ENCODE measurements around the gene GDF7.

Gene GDF7

GRCh38 chr2:20674309-20674965 lies 7.5 kb downstream of the GDF7 start:
- no peak for DNase-seq (ENCODE audit: low read depth in 2 of 2)

DNA sequence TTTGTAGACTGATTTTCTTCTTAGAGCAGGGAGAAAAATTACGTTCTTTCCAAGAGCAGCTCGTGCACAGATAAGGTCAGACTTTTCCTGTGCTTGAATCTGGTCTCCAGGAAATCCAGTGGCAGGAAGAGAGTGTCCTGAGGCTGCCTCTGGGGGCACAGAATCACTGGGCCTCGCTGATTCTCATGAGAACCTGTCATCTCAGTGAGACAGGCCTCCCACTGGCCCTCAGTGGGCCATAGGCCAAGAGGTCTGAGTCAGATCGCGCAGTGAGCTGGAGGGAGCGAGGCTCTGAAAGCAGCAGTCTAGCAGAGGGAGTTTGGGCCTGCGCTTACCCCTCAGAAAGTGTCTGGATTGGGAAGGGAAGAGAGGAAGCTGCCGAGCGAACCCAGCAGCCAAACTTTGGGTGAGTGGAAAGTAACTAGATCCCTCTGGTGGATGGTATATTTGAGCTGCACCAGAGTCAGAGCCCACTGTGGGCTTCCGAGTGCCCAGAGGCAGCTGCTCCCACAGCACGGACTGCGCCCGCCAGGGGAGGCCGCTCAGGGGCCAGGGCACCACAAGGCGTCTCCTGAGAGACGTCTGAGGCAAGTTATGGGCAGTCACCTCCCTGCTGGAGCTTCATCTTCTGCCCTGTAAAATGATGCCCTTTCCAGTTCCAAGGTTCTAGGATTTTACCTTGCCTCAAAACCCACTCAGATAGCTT lies 8.2 kb downstream of the GDF7 start:
- no peak for DNase-seq (ENCODE audit: low read depth in 2 of 2)

- DNase-seq (ENCODE audit: low read depth in 2 of 2): no peak
These were observed 8.9 kb downstream of the GDF7 start for GRCh38 chr2:20675701-20676352.

DNA sequence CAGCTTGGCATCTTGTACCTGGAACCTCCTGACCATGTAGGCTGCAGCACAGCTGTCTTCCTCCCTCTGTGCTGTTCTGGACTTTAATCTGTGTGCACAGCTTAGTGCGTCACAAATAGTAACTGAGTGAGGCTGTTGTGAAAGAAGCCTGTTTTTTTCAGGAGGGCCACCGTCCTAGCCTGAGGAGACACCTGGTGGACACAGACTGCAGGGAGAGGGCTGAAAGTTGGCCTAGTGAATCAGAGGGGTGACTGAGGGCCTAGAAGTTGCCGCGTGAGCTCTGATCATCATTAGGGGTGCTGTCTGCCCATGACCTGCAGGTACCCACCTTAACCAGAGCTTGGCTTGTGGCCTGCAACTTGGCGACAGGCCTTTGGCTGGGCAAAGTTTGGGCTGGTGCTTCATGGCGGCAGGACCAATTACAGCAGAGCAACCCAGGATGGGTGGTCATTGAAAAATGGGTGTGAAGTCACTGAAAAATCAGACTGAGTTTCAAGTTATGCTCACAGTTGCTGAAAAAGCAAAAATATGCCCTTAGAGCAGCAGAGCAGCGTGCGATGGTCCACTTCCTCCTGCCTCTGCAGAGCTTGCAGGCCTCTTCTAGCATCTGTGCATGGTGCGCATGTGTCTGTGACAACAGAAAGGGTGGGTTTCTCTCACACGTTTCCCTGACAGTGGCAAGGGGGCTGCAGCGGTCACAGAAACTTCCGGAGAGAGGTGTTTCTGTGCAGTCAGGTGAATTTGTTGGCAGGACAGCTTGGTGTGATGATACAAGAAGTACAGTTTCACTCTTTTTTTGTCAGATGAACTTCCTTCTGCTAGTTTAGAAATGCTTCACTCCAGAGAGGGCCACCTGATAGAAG lies 9.6 kb downstream of the GDF7 start:
- DNase-seq (ENCODE audit: low read depth in 2 of 2): no peak

DNA sequence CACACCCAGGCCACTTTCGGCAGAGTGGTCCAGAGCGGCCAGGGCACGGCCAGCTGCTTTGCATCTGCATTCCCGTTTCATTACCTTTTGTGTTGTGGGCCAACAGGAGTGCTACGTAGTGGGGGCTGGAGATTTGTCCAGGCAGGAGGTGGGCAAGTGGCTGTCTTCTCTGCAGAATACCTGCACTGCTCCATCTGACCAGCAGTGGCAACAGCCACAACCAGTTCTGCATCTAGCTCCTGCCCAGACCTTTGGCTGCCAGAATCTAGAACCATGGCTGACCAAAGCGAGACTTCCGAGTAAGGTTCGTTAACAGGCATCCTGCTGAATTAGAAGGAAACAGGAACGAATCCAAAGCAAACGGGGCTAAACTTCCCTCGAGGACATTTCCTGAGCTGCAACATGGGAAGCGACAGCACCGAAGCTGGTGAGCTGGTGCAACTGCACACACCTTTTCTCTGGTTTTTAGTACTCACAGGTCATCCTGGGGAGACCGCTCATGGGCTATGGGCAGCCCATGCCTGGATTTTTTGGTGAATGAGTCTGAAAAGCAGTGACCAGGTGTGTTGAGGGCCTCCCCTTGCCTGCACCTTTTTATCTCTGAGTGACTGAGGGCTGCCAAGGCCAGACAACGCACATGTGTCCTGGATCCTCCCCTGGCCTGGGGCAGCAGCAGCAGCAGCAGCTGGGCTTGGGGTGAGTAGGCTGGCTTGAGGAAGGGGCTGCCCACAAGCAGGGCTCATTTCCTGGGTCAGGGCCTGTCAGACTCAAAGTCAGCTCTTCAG lies 10.5 kb downstream of the GDF7 start:
- DNase-seq (ENCODE audit: low read depth in 2 of 2): no peak

DNA sequence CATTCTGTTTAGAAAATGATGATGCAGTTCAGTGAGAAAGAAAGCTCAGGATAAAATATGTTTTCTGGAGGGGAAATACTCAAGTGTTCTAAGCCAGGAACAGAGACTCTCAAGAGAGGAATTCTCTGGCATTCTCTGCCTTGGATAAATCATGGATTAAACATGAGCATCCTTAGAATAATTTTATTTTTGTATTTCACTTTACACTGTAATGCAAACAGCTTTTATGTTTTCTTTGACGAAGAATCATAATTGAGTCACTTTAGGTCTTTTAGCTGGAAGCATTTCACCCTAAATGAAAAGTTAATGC lies 11.1 kb downstream of the GDF7 start:
- DNase-seq (ENCODE audit: low read depth in 2 of 2): no peak

- DNase-seq (ENCODE audit: low read depth in 2 of 2): no peak
These were observed 11.8 kb downstream of the GDF7 start for GRCh38 chr2:20678780-20679179.

GRCh38 chr2:20680744-20681375 lies 13.9 kb downstream of the GDF7 start:
- no peak for DNase-seq (ENCODE audit: low read depth in 2 of 2)

GRCh38 chr2:20682167-20682920 lies 15.4 kb downstream of the GDF7 start:
- DNase-seq (ENCODE audit: low read depth in 2 of 2): no peak

DNA sequence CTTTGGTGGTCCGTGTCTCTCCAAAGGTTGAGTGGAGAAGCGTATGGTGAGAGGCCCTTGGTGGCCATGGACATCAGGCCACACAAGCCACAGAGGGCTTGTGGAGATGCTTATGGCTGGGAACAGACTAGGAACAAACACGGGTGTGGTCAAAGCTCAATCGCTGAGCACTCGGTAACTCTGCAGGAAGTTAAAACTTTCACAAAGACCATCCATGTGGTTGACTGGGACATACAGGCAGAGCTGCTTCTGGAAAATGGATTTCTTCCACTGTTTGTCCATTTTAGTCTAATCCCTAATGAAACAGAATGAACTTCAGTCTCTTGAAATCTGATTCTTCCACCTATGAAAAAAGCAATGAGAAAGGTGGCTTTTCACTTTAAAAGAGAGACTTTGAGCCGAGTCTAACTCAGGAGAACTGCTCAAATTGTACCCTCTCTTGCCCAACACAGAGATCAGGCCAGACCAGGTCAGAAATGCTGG lies 17.7 kb downstream of the GDF7 start:
- DNase-seq (ENCODE audit: low read depth in 2 of 2): no peak

- DNase-seq (ENCODE audit: low read depth in 2 of 2): no peak
These were observed 20.4 kb downstream of the GDF7 start for GRCh38 chr2:20687260-20687832.

DNA sequence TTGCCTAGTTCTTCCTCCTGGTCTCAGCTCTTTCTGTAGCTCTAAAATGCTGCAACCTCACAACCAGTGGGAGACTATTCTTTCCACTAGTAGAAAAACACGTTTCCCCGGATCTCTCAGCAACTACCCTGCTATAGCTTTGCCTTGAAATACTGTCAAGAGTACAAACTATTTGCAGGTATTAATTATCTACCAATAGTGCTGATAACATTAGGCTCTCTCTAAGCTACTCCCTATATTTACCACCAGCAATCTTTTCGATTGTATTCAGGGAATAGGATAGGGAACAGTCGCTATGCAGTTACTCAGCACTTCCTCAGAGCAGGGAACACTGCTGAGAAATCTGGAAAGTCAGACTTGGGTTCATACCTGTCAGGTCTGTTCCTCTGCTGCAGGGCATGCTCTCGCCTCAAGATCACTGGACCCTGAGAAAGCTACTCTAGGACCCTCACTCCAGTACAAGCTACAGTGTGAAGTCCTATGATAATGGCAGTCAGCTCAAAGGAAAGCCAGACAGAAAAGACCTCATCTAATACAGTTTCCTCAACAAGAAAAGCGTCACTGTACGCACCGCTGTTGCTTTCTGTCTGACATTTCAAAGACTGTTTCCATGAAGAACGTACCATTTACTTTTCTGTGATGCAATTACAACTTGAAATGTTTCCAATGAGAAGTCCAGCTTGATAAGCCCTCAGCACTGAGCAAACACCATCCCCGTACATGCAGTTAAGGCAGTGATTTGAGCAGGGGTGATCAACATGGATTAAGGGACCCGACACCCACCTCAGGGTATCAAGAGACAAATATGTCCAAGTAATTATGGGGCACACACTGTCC lies 22.7 kb downstream of the GDF7 start:
- DNase-seq (ENCODE audit: low read depth in 2 of 2): no peak

DNA sequence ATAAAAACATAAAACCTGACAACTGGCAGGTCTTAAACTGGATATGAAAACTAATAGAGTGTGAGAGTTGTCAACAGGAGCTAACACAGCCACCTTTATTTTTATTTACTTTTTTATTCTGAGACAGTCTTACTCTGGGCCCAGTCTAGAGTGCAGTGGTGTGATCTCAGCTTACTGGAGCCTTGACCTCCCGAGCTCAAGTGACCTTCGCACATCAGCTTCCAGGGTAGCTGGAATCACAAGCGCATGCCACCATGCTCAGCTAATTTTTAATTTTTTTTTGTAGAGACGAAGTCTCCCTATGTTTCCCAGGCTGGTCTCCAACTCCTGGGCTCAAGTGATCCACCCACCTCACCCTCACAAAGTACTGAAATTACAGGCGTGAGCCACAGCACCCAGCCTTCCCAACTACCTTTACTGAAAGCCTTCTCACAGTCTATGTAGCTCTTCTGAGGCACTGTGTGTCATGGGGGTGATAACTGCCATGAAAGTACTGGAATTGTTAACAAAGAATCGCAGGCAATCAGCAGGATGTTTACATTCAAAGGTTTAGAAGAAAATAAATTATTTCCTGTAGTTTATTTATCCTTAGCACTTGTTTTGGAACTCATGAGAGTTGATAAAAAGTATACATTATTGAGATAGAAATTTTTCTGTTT lies 24.3 kb downstream of the GDF7 start:
- DNase-seq (ENCODE audit: low read depth in 2 of 2): no peak

DNA sequence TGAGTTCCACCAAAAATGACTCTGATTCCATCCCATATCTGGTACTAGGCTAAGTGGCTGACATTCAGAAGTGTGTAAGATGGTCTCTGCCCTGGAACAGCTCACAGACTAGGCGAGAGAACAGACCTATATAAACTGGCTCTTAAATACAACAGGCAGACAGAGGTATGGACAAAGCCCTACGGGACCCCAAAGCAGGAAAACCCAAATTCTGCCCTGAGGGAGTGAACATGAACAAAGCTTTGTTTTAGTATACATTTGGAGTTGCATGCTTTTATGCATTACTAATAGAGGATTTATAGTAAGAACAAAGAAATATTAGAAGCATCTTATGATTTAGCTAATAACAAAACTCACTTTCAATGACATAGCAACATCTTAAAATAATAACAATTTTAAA lies 25.1 kb downstream of the GDF7 start:
- DNase-seq (ENCODE audit: low read depth in 2 of 2): no peak

DNA sequence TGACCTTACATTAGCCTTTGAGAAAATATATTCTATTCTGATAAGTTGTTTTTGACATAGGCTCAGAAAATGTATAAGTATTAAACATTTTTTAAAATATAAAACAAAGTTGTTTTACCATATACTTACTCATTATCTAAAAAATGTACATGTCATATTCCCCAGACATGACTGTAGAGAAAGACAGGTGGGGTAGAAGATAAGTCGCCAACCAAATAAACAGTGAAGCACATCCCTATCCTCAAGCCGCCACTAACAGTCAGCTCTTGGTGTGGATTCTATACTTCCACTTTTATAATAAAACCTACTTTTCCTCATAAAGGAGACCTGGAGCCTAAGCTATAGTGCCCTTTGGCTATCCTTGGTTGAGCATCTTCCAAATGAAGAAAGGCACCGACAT lies 26.4 kb downstream of the GDF7 start:
- no peak for DNase-seq (ENCODE audit: low read depth in 2 of 2)

DNA sequence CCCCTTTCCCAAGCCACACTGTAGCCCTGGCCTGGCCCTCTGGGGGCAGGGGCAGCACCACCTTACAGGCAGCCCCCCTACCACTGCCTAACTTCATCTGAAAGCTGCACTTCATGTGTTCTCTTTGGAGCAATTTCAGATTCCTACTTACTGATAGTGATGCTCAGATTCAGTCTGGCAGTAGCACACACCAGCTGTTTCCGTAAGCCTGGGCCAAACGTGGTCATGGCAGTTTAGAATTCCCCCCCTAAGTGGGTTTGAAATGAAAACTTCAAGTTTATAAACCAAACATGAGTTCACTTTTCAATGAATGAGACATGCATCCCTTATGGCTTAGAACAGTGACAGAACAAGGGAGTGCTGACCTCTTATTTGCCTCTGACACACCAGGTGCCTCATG lies 29.4 kb downstream of the GDF7 start:
- DNase-seq (ENCODE audit: low read depth in 2 of 2): no peak

- DNase-seq (ENCODE audit: low read depth in 2 of 2): no peak
These were observed 30.5 kb downstream of the GDF7 start for GRCh38 chr2:20697322-20697934.

Data from stimulated activated CD8-positive, alpha-beta memory T cell treated with anti-CD3 and anti-CD28 coated beads, Interleukin-2, amount 100 ng/mL, for 48 hours (primary cell).